ENCODE measurements around the gene ACOT7.
"Not testable (repeated sequence)": the region's sequence is repeated elsewhere in the genome, so short reads cannot be mapped to it uniquely, and the experiment has no call there.

The ACOT7 gene

DNA sequence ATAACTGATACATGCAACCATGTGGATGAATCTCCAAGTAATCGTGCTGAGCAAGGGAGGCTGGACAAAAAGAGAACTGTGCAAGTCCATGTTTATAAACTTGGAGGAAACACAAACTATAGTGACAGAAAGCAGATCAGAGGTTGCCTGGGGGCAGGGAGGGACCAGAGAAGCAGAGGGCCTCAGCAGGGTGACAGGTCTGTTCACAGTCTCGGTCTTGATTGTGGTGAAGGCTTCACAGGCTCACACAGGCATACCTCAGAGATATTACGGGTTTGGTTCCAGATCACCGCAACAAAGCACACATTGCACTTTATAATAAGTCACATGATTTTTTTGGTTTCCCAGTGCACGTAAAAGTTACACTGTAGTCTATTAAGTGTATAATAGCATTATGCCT, 28.5 kb downstream of the ACOT7 start:
- DNase-seq (ENCODE audit: low read depth in 1 of 2, low spot score in 1 of 2) = no peak

DNA sequence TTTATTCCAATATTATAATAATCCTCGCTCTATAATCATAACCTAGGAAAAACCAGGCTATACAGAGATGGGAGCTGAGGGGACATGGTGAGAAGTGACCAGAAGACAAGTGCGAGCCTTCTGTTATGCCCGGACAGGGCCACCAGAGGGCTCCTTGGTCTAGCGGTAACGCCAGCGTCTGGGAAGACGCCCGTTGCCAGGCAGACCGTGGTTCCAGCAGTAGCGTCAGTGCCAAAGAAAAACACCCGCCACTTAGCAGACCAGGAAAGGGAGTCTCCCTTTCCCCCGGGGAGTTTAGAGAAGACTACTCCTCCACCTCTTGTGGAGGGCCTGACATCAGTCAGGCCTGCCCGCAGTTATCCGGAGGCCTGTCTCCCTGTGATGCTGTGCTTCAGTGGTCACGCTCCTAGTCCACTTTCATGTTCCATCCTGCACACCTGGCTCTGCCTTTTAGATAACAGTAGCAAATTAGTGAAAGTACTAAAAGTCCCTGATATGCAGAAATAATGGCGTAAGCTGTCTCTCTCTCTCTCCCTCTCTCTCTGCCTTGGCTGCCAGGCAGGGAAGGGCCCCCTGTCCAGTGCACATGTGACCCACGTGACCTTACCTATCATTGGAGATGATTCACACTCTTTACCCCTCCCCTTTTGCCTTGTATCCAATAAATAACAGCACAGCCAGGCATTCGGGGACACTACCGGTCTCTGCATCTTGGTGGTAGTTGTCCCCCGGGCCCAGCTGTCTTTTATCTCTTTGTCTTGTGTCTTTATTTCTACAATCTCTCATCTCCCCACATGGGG, 30.3 kb downstream of the ACOT7 start:
- not testable (repeated sequence) for DNase-seq (ENCODE audit: low read depth in 1 of 2, low spot score in 1 of 2)

DNA sequence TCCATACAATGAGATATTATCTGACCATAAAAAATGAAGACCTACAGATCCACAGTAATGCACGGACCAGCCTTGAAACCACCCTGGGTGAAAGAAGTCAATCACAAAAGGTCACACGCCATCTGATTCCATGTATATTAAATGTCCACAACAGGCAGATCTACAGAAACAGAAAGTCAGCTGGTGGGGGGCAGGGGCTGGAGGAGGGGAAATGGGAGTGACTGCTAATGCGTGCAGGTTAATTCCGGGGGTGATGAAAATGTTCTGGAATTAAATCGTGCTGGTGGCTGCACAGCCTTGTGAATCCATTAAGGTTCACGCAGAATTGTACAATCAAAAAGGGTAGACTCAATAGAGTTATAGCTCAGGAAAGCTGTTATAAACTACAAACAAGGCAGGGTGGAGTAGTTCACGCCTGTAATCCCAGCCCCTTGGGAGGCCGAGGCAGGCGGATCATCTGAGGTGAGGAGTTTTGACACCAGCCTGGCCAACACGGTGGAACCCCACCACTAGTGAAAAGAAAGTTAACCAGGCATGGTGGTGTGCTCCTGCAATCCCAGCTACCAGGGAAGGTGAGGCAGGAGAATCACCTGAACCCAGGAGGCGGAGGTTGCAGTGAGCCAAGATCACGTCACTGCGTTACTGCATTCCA, 32.3 kb downstream of the ACOT7 start:
- DNase-seq (ENCODE audit: low read depth in 1 of 2, low spot score in 1 of 2) = no peak

DNA sequence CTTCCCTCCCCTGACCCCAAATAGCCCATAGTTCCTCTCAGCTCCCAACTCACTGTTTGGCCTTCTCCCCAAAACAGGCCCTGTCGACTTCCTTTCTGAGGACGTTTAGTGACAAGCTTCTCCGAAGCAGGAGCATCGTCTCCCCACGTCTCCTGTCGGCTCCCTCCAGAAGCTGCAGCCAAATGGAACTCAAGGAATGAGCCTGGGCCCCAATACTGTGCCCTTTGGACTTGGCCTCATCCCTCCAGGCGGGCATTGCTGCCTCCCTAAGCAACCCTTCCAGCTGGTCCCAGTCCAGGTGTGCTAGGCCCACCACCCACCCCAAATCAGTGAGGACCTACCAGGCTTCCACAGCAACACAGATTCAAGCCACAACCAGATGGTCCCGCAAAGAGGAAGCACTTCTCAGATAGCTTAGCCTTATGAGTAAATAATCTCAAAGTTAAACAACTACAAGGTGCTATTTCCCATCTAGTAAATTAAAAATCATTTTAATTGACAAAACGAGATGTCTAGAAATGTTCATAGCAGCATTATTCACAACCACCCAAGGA, 33.0 kb downstream of the ACOT7 start:
- no peak for DNase-seq (ENCODE audit: low read depth in 1 of 2, low spot score in 1 of 2)

DNA sequence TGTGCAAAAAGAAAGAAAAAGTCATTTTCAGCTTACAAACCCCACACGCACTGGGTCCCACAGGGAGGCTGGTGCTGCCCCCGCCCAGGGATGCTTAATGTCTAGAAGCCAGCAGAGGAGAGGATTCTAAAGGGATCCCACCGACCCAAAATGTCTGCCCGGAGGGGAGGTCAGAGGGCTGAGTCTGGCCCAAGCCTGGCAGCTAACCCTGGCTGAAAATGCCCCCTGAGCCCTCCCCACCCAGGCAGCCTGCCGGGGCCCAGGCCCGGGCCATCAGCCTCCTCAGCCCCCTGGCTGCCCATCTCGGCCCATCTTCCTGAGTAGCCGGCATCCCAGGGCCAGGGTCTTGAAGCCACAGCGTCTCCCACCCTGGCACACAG, 33.5 kb downstream of the ACOT7 start:
- DNase-seq (ENCODE audit: low read depth in 1 of 2, low spot score in 1 of 2) = no peak

DNA sequence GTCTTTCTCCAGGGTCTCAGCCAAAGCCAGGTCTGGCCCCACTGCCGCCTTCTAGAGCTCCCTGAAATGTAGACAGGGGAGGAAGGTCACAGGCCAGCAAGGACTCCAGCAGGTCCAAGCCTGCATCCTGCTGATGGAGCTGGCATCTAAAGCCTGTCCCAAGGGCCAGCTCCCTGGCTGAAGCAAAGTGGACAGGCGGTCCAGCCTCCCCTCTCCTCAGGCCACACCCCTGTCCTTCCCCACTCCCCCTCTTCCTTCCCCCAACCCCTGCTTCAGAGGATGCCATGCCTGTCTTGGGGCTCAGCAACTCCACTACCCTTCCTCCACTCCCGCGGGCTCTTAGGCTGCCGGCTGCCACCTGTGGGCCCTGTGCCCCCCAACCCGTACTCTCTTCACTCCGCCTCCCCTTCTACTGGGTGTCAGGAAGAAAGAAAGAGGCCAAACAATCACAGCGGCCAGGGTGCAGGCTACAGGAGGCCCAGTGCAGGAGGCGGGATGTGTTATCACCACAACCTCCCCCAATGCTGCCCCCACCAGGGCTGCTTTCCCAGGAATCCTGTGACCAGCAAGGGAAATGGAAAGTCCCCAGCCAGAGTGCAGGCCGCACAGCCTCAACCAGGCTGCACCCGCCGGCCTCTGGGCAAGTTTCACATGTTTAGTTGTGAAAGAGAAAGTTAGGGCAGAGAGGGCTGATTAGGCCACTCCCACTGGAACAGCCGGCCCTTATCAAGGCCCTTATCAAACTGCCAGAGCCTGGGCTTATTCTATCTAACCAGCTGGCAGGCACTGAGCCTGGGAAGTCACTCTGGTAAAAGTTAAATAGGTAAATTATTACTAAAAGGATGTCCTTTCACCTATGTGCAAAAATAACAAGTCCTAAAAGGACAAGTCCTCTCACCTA, 34.1 kb downstream of the ACOT7 start:
- no peak for DNase-seq (ENCODE audit: low read depth in 1 of 2, low spot score in 1 of 2)

DNA sequence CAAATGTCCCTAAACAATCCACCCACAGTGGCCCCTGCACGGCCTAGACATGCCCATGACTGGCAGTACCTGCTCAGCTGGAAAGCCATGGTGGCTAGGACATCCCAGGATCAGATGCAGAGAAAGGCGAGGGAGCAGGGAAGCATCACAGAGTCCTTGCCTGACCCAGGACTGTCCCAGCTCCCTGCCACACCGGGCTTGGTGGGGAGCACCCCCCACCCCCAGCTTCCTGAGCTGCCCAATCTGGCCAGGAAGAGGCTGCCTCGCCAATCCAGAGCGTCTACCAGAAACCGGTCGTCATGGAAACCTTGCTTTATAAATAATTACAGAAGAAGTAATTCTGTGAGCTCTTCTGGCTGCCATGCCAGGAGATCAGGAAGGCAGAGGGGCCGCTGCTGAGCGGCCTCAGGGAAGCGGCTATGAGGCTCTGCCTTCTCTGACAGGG, 34.8 kb downstream of the ACOT7 start:
- DNase-seq (ENCODE audit: low read depth in 1 of 2, low spot score in 1 of 2) = peak in 1 of 2 donors; percentile 32

DNA sequence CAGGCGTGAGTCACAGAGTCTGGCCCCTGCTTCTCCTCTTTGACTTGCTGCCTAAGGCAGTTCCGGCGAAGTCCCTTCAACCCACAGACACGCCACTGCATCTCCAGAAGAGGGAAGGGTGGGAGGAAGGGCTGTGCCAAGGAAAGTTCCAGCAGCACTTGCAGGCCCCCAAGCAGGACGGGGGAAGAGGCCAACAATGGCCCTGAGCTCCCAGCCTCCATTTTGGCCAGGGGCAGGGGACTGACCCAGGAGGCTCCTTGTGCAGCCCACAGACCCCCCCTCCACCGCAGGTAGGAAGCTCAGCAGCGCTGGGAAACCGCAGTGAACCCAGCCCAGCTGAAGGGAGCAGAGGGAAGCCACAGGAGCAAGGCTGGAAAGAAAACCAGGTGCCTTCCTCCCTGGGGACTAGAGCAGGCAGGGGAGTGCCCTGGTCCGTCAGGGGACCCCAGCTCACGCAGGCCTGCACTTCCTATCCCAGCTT, 35.4 kb downstream of the ACOT7 start:
- DNase-seq (ENCODE audit: low read depth in 1 of 2, low spot score in 1 of 2) = no peak

DNA sequence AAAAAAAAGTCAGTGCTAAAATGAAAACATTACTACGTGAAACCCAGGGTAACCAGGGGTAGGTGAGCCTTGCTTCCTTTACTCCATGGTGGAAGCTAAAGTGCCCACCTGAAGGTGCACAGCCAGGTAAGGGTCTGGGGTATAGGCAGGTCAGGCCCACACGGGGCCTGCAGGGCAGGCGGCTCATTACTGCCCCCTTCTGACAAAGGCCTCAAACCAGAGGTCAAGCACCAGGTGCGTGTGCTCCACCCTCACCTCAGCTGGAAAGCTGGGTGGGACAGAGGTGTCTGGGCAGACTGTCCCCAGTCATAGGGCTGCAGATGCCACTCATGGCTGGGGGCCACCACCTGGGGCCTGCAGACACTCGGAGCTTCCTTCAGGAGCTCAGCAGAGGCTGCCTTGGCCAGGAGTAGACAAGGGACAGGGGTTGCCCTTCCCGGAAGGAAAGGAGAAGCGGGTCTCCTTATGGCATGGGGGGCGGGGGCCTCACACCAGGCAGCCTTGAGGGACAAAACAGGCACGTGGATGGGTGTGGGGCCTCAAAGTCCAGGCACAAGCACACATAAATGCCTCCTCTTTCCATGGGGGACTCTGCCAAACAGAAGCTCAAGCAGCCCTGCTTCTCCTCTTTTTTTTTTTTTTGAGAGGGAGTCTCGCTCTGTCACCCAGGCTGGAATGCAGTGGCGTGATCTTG, 36.2 kb downstream of the ACOT7 start:
- no peak for DNase-seq (ENCODE audit: low read depth in 1 of 2, low spot score in 1 of 2)

DNA sequence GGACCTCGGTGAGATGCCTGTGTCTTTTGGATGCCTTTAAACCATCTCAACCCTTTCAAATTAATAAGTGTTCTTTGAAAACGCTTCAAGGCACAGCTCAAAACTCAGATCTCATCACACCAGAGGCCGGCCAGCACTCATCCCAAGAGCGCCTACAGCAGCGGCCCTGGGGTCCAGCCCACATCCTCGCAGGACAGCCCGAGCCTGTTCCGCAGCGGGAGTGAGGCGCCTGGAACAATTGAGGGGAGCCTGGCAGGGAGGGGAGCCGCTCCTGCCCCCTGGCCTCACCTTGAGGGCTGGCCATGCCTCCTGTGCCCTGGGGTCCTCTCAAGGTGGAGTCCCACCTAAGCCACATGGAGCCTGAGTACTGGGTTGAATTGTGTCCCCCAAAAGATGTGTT, 37.9 kb downstream of the ACOT7 start:
- DNase-seq (ENCODE audit: low read depth in 1 of 2, low spot score in 1 of 2) = no peak

DNA sequence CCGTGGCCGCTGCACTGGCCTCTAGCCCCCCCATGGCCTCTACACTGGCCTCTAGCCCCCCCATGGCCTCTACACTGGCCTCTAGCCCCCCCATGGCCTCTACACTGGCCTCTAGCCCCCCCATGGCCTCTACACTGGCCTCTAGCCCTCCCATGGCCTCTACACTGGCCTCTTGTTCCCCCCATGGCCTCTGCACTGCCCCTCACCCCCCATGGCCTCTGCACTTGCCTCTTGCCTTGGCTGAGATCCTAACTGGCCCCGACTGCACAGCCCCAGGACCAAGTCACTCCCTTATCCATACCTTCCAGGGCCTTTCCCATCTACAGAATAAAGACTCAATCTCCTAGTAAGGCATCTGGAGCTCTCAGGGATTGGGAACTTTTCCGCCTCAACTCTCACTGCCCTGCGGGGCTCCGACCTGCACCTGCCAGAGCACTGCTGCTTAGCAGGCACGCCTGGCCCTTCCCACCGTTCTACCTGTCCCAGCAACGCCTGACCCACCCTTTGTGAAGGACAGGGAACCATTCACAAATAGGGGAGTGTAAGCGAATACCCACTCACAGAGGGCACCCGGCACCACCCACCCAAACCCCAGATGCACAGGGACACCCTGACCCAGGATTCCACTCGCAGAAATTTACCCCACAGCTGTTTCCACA, 38.8 kb downstream of the ACOT7 start:
- no peak for DNase-seq (ENCODE audit: low read depth in 1 of 2, low spot score in 1 of 2)

DNA sequence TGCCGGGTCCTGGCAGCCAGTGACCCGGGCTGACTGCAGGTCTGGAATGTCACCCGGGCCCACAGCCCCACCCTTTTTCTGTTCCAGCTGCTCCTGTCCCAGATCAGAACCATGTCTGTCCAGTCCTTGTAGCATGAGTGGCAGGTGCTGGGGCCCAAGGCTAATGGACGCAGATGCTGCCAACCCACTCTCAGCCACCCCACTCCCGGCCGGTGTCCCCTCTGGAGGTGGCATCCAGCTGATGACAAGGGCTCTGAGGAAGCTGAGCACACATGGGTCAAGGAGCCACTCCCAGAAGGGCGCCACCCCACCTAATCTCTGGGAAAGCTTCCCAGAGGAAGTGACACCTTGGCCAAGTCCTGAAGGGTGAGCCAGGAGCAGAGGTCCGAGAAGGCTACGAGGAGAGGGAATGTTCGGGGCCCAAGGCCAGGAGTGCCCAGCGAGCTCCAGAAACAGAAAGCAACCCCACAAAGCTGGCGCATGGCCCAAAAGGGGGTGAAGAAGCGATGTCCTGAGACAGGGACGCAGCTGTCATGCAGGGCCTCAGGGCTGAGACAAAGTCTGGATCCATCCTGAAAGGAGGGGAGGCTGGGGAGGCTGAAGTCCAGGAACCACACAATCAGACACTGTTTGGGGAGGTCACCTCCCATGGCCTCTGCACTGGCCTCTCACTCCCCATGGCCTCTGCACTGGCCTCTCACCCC, 39.5 kb downstream of the ACOT7 start:
- DNase-seq (ENCODE audit: low read depth in 1 of 2, low spot score in 1 of 2) = no peak

DNA sequence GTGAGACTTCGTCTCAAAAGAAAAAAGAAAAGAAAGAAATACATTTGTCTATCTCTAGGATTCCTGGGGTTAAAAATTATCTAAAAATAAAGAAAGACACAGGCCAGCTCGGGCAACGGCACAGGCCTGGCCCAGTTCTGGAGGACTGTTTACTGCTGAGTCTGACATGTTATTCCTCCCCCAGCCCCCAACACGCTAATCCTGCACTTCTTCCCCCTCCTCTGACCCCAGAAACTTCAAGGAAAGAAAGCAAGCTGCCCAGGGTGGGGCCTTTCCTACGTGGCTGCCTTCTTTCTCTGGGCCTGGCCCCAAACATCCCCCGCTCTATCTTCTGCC, 40.0 kb downstream of the ACOT7 start:
- no peak for DNase-seq (ENCODE audit: low read depth in 1 of 2, low spot score in 1 of 2)

DNA sequence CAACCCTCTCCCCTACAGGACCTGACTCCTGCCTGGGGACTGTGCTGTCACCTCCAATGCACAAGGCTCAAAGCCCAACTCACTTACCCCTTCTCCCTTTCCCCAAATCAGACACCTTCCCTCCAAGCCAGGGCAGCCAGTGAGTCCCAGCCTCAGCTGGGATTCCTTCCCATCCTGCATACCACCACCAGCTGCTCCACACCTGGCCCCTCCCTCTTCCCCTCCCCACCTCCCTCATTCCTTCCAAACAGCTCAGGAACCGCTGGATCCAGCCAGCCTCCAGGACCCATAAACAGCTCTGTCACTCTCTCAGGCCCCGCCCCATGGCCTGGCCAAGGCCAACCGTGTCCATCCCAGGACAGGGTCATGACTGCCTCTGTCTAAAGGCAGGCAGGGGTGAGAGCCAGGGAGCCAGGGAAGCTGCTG, 41.4 kb downstream of the ACOT7 start:
- no peak for DNase-seq (ENCODE audit: low read depth in 1 of 2, low spot score in 1 of 2)

DNA sequence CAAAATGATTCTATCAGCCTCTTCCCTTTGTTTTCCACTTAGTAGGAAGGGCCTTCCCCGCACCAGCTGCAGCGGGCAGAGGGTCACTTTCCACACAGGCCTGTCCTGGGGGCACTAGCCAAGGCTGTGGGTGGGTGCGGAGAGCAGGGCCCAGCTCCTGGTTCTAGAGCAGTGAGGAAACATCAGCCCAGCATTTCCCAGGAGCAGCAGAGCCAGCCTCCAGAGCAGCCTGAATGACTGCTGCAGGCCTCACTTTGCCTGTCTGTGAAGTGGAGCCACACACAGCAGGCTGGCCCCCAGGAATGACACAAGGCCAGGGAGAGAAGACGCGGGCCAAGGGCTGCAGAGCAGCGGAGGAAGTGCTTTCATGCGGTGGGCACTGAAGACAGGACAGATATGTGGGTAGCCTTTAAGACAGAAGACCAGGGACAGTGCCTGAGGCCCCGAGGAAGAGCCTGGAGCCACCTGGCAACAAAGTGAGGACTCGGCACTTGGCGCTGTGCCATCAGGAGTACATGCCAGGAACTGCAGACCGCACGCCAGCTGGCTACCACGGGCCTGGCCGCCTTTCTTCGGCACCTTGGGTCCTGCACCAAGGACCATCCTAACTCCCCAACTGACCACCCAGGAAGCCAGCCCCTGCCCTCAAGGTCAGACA, 42.0 kb downstream of the ACOT7 start:
- DNase-seq (ENCODE audit: low read depth in 1 of 2, low spot score in 1 of 2) = no peak

DNA sequence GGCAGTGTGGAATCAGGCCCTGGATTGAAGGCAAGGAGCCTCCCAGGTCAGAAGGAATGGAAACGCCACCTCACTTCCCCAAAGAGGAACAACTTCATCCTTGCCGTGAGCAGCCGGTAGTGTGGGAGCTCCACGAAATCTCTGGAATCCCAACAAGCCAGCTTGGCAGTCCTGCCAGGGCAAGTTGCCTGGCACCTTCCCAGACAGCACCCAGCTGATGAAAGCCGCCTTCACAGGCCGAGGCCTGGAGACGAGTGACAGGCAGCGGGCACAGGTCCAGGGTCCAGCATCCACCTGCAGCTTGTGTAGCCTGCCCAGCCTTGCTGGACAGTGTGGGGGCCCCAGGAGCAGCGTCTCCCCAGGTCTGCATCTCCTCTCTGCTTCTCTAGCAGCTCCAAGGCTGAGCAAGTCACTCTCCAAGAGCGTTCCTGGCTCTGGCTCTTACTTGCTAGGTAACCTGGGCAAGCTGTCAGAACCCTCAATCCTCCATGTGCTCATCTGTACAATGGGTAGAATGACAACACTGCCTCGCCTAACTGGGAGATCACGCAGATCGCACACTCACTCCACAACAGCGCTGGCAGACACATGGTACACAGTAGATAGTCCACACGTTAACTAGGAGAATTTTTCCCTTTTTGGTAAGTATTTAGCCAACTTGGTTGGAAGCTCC, 43.0 kb downstream of the ACOT7 start:
- no peak for DNase-seq (ENCODE audit: low read depth in 1 of 2, low spot score in 1 of 2)

DNA sequence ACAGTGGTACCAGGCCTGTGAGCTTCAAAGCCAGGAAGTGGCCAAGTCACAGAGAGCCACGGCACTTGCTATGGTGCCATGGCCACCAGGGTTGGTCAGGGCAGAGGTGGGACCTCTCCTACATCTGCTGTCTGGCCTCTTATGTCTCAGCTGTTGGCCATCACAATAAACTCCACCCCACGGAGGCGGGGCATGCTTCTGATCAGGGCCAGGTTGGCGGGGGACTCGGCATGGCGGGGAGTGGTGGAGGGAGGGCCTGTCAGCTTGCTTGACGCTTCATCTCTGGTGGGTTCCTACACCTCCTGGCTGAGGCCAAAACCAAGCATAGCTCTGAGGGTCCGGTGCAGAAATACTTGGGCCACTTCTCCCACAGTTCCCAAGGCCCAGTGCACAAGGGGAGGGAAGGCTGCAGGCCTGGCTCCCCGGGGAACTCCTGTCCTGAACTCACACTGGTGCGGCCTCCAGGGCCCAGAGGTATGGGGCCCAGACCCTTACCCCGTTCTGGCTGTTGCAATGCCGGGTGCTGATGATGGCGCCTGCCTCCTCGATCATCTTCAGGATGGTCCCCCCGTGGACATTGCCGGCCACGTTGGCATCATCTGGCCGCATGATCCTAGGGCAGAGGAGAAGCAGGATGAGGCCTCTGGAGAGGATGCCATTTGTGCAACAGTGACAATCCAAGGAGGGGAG, 44.2 kb downstream of the ACOT7 start:
- DNase-seq (ENCODE audit: low read depth in 1 of 2, low spot score in 1 of 2) = no peak
